Measurements from ENCODE around the gene GPR158. TPM values are rescaled to one million over a fixed set of nuclear protein-coding genes. Genes with fewer than 3 reads are reported as not detected.

The GPR158 gene
- total RNA-seq, 1 donor from 2014 or later: 0.12 TPM

DNA sequence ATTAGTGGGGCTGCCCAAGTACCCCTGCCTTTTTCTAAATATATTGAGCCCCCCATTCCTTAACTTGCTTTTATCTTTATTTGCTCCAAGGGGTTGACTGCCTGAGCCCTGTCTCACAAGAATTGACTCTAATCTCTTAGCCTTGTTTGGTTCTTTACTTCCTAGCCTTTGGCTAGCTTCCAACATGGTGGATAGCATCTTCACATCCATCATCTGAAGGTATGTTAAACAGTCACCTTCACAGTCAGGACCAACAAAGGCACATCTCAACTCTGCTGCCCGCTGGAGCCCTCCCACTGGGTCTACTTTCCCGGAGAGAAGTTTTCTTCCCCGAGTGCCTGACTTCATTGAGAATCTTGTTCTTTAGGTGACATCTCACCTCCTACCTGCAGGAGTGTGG is 329.5 kb downstream of the GPR158 start:
- ATAC-seq: no peak
- H3K4me1 ChIP-seq: no peaks in the 10 kb centered on the region
- TF ChIP-seq, protein P1, sequence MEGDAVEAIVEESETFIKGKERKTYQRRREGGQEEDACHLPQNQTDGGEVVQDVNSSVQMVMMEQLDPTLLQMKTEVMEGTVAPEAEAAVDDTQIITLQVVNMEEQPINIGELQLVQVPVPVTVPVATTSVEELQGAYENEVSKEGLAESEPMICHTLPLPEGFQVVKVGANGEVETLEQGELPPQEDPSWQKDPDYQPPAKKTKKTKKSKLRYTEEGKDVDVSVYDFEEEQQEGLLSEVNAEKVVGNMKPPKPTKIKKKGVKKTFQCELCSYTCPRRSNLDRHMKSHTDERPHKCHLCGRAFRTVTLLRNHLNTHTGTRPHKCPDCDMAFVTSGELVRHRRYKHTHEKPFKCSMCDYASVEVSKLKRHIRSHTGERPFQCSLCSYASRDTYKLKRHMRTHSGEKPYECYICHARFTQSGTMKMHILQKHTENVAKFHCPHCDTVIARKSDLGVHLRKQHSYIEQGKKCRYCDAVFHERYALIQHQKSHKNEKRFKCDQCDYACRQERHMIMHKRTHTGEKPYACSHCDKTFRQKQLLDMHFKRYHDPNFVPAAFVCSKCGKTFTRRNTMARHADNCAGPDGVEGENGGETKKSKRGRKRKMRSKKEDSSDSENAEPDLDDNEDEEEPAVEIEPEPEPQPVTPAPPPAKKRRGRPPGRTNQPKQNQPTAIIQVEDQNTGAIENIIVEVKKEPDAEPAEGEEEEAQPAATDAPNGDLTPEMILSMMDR (IDR thresholded peaks at IDR 0.05): no peak
- H3K4me3 ChIP-seq: no peak overlapping the region
- H3K27me3 ChIP-seq (ENCODE audit: low read depth): no peaks in the 10 kb centered on the region
- DNase-seq: no peak
- H3K27ac ChIP-seq: no peak overlapping the region
- no peaks in the 10 kb centered on the region for H3K36me3 ChIP-seq
- intact Hi-C loops (cut with DNase I): no loop called here
- H3K9me3 ChIP-seq: no peaks in the 10 kb centered on the region

DNA sequence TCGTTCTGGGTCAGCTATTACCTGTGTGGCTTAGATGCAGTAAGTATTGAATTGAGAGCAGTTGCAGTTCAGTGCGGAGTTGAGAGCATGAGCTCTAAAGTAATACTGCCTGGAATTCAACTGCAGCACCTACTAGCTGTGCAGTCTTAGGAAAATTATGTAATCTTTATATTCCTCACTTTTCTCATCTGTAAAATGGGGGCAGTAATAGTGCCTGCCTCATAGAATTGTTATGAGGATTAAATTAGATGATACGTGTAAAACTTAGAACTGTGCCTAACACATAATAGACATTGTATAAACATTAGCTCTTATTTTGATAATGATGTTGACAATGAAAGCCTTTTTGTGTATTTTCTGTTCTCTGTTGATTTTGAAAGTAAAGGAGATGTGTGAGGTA is 330.0 kb downstream of the GPR158 start:
- H3K27me3 ChIP-seq (ENCODE audit: low read depth): no peaks in the 10 kb centered on the region
- TF ChIP-seq, protein P1 (IDR thresholded peaks at IDR 0.05): no peak

DNA sequence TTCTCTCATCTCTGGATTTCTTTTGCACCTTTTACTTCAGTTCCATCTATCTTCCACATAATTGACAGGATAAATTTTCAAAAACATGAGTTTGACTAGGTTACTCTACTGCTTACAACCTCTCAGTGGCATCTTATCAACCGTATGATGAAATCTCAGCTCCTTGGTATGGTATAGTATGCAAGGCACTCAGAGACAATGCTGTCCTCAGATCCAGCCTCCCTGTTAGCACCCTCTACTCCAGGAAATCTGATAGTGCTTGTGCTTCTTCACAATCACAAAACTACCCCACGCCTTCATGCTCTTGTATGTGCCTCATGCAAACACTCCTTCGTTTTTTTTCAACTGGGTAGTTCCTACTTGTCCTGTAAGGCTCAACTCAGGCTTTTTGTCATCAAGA is 330.7 kb downstream of the GPR158 start:
- no peak for ATAC-seq
- Histone ChIP-seq H3K27me3 (ENCODE audit: low read depth) (no peaks in the 10 kb centered on the region), H3K27ac (no peak overlapping the region), H3K36me3 (no peaks in the 10 kb centered on the region), H3K4me1 (no peaks in the 10 kb centered on the region), H3K4me3 (no peak overlapping the region), H3K9me3 (no peaks in the 10 kb centered on the region)
- DNase-seq: no peak
- intact Hi-C loops (cut with DNase I): no loop called here
- TF ChIP-seq, protein P1 (IDR thresholded peaks at IDR 0.05): no peak

More for the DNA sequence above, 330.0 kb downstream of the GPR158 start:
- no peaks in the 10 kb centered on the region for H3K4me1 ChIP-seq
- ATAC-seq: no peak
- H3K36me3 ChIP-seq: no peaks in the 10 kb centered on the region
- intact Hi-C loops (cut with DNase I): no loop called here
- no peaks in the 10 kb centered on the region for H3K9me3 ChIP-seq
- no peak overlapping the region for H3K4me3 ChIP-seq
- no peak for DNase-seq
- no peak overlapping the region for H3K27ac ChIP-seq

DNA sequence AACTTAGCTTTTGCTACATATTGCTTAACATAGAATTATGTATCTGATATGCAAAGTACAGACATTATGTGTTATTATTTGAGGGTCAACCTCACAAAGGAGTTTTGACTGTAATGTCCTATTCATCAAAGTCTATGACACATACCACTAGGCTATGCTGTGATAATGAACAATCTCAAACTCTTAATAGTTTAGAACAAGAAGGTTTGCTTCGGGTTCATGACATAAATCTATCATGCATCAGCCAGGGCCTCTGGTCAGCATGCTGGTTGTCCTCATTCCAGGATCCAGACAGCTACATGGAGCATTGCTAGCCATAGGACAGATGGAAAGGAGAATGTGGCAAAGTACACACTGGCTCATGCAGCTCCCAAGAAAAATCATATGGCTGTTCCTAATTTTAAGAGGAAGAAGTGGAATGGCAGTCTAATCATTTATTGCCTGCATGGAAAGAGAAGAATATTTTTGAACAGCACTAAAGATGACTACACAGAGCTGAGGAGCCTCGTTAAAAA is 332.1 kb downstream of the GPR158 start:
- Histone ChIP-seq H3K27ac (no peak overlapping the region), H3K4me1 (no peaks in the 10 kb centered on the region), H3K36me3 (no peaks in the 10 kb centered on the region), H3K9me3 (no peaks in the 10 kb centered on the region), H3K4me3 (no peak overlapping the region), H3K27me3 (ENCODE audit: low read depth) (no peaks in the 10 kb centered on the region)
- ATAC-seq: no peak
- TF ChIP-seq, protein P1 (IDR thresholded peaks at IDR 0.05): no peak
- intact Hi-C loops (cut with DNase I): no loop called here
- no peak for DNase-seq

DNA sequence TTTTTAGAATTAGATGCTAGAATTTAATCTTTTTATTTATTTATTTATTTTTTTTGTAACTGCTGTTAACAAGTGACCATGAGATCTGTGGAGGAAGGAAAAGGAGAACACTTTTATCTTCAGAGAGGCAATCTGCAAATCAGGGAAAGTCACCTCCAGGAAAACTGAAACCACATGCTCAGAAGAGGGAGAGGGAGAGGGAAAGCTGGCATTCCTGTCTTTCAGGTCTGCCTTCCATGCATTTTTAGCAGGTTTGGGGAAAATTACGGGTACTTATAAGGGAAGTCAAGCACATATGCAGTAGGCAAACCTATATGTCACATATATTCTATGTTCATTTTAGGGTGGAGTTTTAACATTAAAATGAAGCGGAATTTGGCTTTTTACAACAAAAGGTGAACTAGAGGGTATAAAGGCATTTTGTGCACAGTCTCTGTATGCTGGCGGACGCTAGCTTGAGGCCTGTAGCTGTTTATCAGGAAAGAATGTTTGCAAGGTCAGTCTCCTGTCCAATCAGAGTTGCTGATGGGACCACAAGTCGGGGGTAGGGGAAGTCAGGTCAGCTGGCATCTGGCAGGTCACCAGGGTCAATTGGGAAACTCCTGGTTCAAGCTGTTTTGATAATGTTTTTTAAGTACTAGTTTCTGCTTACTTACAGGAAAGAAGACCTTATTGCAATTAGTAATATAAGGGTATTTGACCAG is 333.5 kb downstream of the GPR158 start:
- Histone ChIP-seq H3K36me3 (no peaks in the 10 kb centered on the region), H3K4me3 (no peak overlapping the region), H3K9me3 (no peaks in the 10 kb centered on the region), H3K27ac (no peak overlapping the region), H3K27me3 (ENCODE audit: low read depth) (no peaks in the 10 kb centered on the region), H3K4me1 (no peaks in the 10 kb centered on the region)
- no peak for ATAC-seq
- DNase-seq: no peak
- TF ChIP-seq, protein P1 (IDR thresholded peaks at IDR 0.05): no peak
- intact Hi-C loops (cut with DNase I): no loop called here
